GM10266 (cell line): ENCODE data around the gene PSORS1C2.

Experiments used
- DNase-seq: peaks from one replicate; pipeline ENCODE4 v3.0.0; 2012; ENCODE audit errors: extremely low spot score
- TF ChIP-seq, protein P1 (sequence below): IDR thresholded peaks from 2 replicates; pipeline ENCODE4 v1.5.1; 2012; ENCODE audit warnings: mild to moderate bottlenecking, low read depth; ENCODE audit not compliant: control insufficient read depth, insufficient read depth; ENCODE audit errors: missing control alignments

Gene PSORS1C2

DNA sequence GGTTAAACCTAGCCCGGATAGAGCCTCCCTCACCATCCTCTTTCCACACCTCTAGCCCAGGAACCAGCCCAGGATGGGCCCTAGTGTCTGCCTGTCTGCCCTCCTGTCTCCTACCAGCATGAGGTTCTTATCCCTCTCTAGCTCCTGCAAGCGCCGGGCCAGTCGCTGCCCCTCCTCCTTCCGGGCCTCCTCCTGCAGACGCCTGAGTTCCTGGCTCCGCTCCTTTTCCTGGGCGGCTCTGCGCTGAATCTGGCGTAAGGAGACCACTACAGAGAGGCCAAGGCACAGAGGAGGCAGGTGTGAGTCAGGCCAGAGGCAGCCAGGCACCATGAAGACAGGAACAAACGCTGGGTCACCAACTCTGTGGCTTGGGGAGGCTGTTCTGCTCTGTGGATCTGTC lies 4.3 kb upstream of the PSORS1C2 start:
- DNase-seq, result no peak
- TF ChIP-seq, protein P1, sequence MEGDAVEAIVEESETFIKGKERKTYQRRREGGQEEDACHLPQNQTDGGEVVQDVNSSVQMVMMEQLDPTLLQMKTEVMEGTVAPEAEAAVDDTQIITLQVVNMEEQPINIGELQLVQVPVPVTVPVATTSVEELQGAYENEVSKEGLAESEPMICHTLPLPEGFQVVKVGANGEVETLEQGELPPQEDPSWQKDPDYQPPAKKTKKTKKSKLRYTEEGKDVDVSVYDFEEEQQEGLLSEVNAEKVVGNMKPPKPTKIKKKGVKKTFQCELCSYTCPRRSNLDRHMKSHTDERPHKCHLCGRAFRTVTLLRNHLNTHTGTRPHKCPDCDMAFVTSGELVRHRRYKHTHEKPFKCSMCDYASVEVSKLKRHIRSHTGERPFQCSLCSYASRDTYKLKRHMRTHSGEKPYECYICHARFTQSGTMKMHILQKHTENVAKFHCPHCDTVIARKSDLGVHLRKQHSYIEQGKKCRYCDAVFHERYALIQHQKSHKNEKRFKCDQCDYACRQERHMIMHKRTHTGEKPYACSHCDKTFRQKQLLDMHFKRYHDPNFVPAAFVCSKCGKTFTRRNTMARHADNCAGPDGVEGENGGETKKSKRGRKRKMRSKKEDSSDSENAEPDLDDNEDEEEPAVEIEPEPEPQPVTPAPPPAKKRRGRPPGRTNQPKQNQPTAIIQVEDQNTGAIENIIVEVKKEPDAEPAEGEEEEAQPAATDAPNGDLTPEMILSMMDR, result no peak

DNA sequence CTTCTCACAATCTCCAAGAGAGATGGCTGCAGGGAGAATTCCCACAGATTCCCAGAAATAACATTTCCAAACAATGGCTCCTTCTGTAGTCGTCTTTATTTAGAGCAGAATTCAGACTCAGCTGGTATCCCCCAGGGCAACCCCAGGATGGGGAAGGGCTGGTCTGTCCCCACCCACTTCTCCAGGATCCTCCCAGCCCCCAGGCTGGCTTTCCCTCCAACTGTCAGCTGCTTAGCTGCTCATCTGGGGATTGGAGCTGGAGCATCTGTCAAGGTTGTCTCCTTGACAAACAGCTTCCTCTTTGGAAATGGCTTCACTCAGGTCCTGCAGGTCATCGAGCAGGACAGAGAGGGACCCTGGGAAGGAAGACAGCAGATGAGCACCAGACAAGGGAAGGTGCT lies 3.5 kb upstream of the PSORS1C2 start:
- TF ChIP-seq, protein P1, result no peak
- no peak for DNase-seq

DNA sequence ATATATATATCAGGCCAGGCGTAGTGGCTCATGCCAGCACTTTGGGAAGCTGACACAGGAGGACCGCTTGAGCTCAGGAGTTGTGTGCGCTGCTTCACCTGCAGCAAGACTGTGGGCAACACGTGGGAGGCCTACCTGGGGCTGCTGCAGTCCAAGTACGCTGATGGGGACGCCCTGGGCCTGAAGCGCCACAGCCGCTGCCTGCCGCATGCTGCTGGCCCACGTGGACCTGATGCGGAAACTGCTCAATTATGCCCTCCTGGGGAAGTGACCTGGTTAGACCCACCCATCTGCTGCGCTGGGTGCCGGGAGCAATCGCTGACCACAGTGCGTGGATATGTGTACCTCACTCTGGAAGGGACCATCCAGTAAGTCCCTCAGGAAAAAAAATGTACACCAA lies 1.8 kb upstream of the PSORS1C2 start:
- TF ChIP-seq, protein P1, result no peak
- DNase-seq, result no peak

DNA sequence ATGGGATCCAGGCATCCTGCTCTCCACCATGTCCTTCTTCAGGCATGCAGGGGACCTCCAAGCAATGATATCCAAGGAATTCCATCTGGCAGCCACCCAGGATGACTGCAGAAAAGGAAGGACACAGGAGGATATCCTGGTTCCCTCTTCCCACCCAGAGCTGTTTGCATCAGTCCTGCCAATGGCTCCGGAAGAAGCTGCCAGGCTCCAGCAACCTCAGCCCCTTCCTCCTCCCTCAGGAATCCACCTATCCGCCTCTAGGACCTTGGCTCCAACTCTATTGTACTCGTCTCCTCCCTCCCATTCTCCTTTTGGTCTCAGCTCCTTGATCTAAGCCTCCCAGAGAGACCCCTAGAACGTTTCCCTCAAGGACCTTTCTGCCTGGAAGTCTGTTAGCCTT lies 733 bp upstream of the PSORS1C2 start:
- no peak for DNase-seq
- TF ChIP-seq, protein P1, result no peak

DNA sequence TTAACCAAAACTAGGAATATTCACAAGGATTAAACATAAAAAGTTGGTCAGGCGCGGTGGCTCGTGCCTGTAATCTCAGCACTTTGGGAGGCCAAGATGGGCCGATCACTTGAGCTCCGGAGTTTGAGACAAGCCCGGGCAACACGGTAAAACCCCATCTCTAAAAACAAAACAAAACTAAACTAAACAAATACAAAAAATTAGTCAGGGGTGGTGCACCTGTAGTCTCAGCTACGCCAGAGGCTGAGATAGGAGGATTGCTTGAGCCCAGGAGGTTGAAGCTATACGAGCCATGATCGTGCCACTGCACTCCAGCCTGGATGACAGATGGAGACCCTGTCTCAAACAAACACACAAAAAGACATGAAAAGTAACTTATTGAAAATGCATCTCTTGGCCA lies 3.2 kb downstream of the PSORS1C2 start:
- TF ChIP-seq, protein P1, result no peak
- DNase-seq, result no peak

DNA sequence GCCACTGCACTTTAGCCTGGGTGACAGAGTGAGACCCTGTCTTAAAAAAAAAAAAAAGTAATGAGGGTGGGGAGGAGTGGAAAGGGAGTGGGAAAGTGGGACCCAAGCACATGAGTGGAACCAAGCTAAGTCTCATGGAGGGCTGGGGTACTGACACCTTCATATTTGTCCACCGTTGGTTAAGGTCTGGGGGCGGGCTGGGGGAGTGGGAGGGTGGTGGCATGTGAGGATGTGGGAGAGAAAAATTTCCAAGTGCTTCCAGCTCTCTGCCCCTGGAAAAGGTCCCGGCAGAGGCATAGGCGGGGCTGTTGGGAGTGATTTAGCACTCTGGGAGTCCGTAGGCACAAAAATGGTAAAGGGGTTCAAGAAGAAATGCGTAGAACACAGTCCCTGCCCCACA lies 6.1 kb downstream of the PSORS1C2 start:
- TF ChIP-seq, protein P1, result no peak
- no peak for DNase-seq

DNA sequence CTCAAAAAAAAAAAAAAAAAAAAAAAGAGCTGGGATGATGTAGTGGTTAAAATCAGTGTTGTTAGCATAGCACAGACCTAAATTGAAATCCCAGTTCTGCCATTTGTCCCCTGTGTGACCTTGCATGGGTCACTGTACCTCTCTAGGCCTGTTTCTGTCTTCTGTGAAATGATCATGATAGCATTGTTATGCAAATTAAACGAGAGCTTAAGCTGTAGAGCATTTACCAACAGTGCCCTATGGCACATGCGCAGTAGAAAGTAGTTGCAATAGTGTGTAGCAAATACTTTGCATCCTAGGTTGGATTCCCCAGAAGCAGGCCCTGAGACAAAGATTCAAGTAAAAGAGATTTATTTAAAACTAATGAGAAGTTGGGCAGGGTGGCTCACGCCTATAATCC lies 7.3 kb downstream of the PSORS1C2 start:
- DNase-seq, result no peak
- TF ChIP-seq, protein P1, result no peak
